GM12892 (cell line): ENCODE results near the gene ZDHHC5.

Experiments
- POLR2A ChIP-seq: IDR thresholded peaks from 2 replicates; pipeline ENCODE4 v1.6.1; 2011; ENCODE audit warnings: low read depth, low read length, control low read depth
- POLR2AphosphoS5 ChIP-seq: IDR thresholded peaks from 2 replicates; pipeline ENCODE4 v1.6.1; 2011; ENCODE audit warnings: low read depth, low read length, control low read depth

GRCh38 chr11:57699813-57700212 is 31.9 kb downstream of the ZDHHC5 start:
- TF ChIP-seq POLR2AphosphoS5 (no peak), POLR2A (no peak)
